AG04450 (cell line): ENCODE data around the gene PAIP2B. TPM values are rescaled to one million over a fixed set of nuclear protein-coding genes. Genes with fewer than 3 reads are reported as not detected.

ENCODE experiments used
- CTCF ChIA-PET: fragments of 300-600, 350-600 bp; formaldehyde crosslinking; extraction: SDS; loops from one replicate; lab custom pipeline; 2022; ENCODE audit warnings: antibody characterized with exemption, inconsistent platforms; lab: Charles Lee
- POLR2A ChIA-PET: fragments of 350-600 bp; formaldehyde crosslinking; extraction: SDS; loops from one replicate; lab custom pipeline; 2021; ENCODE audit warnings: antibody characterized with exemption, inconsistent platforms; lab: Yijun Ruan, JAX
- DNase-seq: peaks from one replicate; pipeline ENCODE4 v3.0.0-alpha.2; 2011; ENCODE audit warnings: low read depth, low spot score
- H3K27ac ChIP-seq: one replicate; pipeline ENCODE4 v1.5.1; 2012; ENCODE audit warnings: low read depth, low read length, control low read depth
- H3K27me3 ChIP-seq: one replicate; pipeline ENCODE4 v1.6.0; 2012; ENCODE audit warnings: low read length; ENCODE audit not compliant: control insufficient read depth, insufficient read depth
- H3K4me3 ChIP-seq: 2 replicates; pipeline ENCODE4 v1.5.1; 2011; ENCODE audit warnings: mild to moderate bottlenecking, low read depth, low read length, control low read depth
- H3K9me3 ChIP-seq: 2 replicates; pipeline ENCODE4 v1.5.1; 2012; ENCODE audit warnings: low read length; ENCODE audit not compliant: control insufficient read depth, insufficient read depth
- CTCF ChIP-seq: IDR thresholded peaks from 2 replicates; pipeline ENCODE4 v1.5.1; 2011; ENCODE audit warnings: low read depth, low read length, control low read depth, inconsistent platforms
- polyA plus RNA-seq: library from polyadenylated mRNA; depleted of rRNA; stranded (reverse); fragments of >200 nt; gene quantifications from 2 replicates; pipeline ENCODE4 v1.2.3, GENCODE V29; 2011

Gene PAIP2B
- polyA plus RNA-seq, 1 experiment: 0.24 TPM

- Histone ChIP-seq H3K4me3 (no peak overlapping the region), H3K9me3 (no peaks in the 10 kb centered on the region), H3K27ac (no peak overlapping the region), H3K27me3 (peaks cover 6% of the 10 kb centered on the region)
- CTCF ChIA-PET: interaction anchor here (0.6 to 2.0 kb wide), 6 partner anchors 25 to 356 kb away, joined by 3 to 23 read pairs (median 4); partner anchors contain the start of genes MPHOSPH10 and ZNF638
- TF ChIP-seq CTCF: no peak
- POLR2A ChIA-PET: interaction anchor here (0.5 kb wide), 1 partner anchor 332 kb away, joined by 4 read pairs; no protein-coding TSS in a partner anchor
- no peak for DNase-seq
Measured at GRCh38 chr2:71155846-71156245, 71.1 kb downstream of the PAIP2B start.

- H3K4me3 ChIP-seq: no peak overlapping the region
- peaks cover 6% of the 10 kb centered on the region for H3K27me3 ChIP-seq
- ChIA-PET POLR2A (no interaction called here), CTCF (interaction anchor here (0.7 kb wide), 1 partner anchor 10 kb away, joined by 3 read pairs; no protein-coding TSS in a partner anchor)
- H3K27ac ChIP-seq: no peak overlapping the region
- DNase-seq: no peak
- TF ChIP-seq CTCF: 0 out of 2 replicates have a peak, but pooled peaks have one; percentile 9
- H3K9me3 ChIP-seq: no peaks in the 10 kb centered on the region
Measured at GRCh38 chr2:71154798-71155197, 72.1 kb downstream of the PAIP2B start.

GRCh38 chr2:71154279-71154678 lies 72.6 kb downstream of the PAIP2B start:
- DNase-seq: no peak
- TF ChIP-seq CTCF: no peak
- no peak overlapping the region for H3K27ac ChIP-seq
- no peak overlapping the region for H3K4me3 ChIP-seq
- peaks cover 6% of the 10 kb centered on the region for H3K27me3 ChIP-seq
- POLR2A ChIA-PET: no interaction called here
- no peaks in the 10 kb centered on the region for H3K9me3 ChIP-seq
- CTCF ChIA-PET: no interaction called here

GRCh38 chr2:71153585-71154224 lies 73.2 kb downstream of the PAIP2B start:
- H3K27me3 ChIP-seq: peaks cover 6% of the 10 kb centered on the region
- DNase-seq: no peak
- CTCF ChIA-PET: no interaction called here
- POLR2A ChIA-PET: no interaction called here
- no peaks in the 10 kb centered on the region for H3K9me3 ChIP-seq
- H3K4me3 ChIP-seq: no peak overlapping the region
- TF ChIP-seq CTCF: no peak
- no peak overlapping the region for H3K27ac ChIP-seq

- Histone ChIP-seq H3K27me3 (peaks cover 6% of the 10 kb centered on the region), H3K9me3 (no peaks in the 10 kb centered on the region), H3K4me3 (no peak overlapping the region), H3K27ac (no peak overlapping the region)
- ChIA-PET POLR2A (no interaction called here), CTCF (interaction anchor here (0.6 kb wide), 1 partner anchor 72 kb away, joined by 3 read pairs; no protein-coding TSS in a partner anchor)
- DNase-seq: no peak
- no peak for TF ChIP-seq CTCF
Measured at GRCh38 chr2:71151620-71152019, 75.3 kb downstream of the PAIP2B start.
